HG03432 (cell line): ENCODE data around the gene CREB5.
A peak's percentile ranks its signal among the peaks of the same experiment; 100 is the strongest.

ENCODE experiments used
- ATAC-seq: cut with Tn5 transposase; IDR thresholded peaks from one replicate; pipeline ENCODE4 v1.9.1; 2021; ENCODE audit warnings: mild to moderate bottlenecking, moderate library complexity; ENCODE audit not compliant: unreplicated experiment

The CREB5 gene

GRCh38 chr7:28474282-28474638, 61.9 kb downstream of the CREB5 start:
- ATAC-seq, result no peak

DNA sequence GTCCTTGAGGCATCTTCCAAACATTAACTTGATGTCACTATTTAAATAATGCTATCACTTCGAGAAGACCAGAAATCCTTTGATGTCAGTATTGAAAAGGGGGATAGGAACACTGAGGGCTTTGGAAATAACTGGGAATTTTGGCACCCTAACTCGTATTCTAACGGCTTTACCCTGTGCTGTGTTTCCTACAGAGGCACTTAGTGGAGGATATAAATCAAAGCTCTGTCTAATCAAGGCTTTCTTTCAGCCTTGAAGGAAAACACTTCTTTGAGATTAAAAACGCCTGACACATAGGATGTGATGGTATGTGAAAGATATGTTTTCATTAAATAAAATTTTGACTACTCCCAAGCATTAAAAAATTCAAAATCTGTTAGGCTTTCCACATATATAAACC, 62.3 kb downstream of the CREB5 start:
- no peak for ATAC-seq

GRCh38 chr7:28477041-28477442, 64.7 kb downstream of the CREB5 start:
- ATAC-seq, result no peak

DNA sequence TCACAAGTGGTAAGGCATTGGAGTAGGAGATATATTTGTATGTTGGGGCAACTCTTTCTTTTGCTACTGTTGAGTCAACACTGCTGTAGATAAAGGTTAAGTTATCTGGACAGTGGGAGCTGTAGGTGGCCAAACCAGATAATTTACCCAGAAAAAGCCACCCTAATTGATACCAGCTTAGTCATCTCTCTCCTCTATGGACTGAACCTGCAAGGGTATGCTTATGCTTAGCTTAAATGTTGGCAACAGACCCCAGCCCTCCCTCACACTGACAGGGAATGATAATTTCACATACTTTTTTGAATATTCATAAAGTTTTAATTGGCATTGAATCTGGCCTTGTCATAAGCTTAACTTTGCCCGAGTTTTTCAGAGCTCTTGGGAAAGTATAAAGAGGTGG, 66.3 kb downstream of the CREB5 start:
- ATAC-seq, result no peak

GRCh38 chr7:28479507-28479947, 67.2 kb downstream of the CREB5 start:
- peak; percentile 86 for ATAC-seq

- no peak for ATAC-seq
Measured at GRCh38 chr7:28480595-28480994, 68.3 kb downstream of the CREB5 start.

DNA sequence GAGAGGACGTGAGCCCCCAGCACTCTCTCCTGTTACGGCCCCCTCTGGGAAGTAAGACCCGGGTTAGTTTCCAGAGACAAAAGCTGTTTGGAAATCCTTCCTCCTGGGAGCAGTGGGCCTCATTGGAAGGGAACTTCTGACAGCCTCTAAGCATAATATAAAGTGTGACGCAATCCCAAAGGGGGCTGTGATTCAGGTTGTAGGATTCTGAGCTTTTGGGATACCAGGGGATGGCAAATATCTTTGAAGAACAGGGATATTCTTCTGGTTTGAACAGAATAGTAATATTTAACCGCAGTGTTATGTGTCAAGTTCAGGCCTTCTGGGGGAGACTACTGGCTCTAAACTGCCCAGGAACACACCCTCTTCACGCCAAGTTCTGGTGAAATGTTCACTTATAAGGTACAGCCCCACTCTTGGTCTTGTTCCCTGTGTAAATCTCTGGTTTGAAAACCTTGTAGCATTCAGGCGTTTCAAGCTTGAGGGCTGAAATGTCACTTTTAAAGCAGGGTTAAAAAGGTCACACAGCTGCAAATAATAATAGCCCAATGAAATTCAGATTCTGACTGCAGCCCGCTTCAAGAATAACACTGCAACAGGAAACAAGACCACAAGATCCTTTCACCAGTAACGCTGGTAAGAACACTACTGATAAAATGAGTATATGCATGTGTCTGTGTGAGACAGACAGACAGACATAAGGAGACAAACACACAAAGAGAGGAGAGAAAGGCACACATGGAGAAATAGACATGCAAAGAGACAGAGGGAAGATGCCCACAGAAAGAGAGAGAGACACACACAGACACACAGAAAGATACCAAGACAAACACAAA, 69.0 kb downstream of the CREB5 start:
- peak; percentile 70 for ATAC-seq

GRCh38 chr7:28483112-28483511, 70.8 kb downstream of the CREB5 start:
- no peak for ATAC-seq

- no peak for ATAC-seq
Measured at GRCh38 chr7:28483908-28484605, 71.7 kb downstream of the CREB5 start.

GRCh38 chr7:28484606-28484935, 72.3 kb downstream of the CREB5 start:
- ATAC-seq, result no peak

DNA sequence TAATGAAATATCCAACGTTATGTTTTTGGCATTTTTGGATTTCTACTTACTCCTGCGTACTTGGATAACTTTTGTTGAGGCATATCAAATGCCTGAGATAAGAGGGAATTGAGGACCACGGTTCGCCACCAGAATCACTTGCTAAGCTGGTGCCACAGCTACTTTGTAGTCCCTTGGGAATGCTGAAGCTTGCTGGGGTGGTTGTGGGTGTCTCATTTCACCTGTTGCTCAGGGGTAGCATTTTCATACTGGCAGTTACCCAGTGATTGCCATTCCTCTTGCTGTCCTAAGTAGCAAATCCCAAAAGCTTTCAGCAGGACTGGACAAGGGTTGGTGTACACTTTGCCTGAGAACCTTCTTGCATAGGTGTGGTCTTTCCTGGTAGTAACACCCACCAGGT, 75.2 kb downstream of the CREB5 start:
- ATAC-seq, result no peak

GRCh38 chr7:28488061-28488791, 75.9 kb downstream of the CREB5 start:
- ATAC-seq, result no peak

DNA sequence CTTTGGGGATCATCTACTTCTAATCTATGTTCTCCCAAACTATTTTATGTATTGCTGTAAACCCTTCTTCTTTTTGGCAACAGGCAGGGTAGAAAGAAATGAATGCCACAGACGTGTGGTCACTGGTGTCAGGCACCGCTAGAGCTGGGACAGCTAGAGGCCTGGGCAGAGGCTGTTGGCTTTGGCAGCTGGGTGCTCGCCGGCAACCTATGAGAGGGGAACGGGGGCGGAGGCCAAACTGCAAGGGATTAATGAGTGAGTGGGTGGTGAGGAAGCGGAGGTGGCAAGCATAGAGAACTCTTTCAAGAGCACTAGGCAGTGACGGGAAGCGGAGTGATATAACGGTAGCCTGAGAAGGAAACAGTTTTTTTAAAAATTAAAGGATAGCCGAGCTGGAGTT, 78.5 kb downstream of the CREB5 start:
- no peak for ATAC-seq

DNA sequence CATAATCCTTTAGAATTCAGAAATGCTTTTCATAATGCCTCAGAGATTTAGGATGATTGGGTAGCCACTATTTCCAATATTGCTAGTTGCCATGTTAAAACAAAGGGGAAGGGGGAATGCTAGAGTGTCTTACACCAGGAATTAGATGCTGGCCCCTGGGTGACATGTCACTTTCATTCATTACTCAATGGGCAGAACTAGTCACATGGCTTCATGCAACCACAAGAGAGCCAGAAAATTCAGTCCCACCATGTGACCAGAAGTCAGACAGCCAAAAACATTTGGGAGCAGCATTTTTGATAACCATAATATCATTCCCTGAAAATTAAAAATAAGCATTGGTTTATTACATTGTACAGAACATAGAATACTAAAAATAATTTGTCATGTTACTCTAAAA, 81.2 kb downstream of the CREB5 start:
- ATAC-seq, result no peak

GRCh38 chr7:28497009-28497408, 84.7 kb downstream of the CREB5 start:
- no peak for ATAC-seq

GRCh38 chr7:28498636-28499035, 86.3 kb downstream of the CREB5 start:
- ATAC-seq, result no peak

DNA sequence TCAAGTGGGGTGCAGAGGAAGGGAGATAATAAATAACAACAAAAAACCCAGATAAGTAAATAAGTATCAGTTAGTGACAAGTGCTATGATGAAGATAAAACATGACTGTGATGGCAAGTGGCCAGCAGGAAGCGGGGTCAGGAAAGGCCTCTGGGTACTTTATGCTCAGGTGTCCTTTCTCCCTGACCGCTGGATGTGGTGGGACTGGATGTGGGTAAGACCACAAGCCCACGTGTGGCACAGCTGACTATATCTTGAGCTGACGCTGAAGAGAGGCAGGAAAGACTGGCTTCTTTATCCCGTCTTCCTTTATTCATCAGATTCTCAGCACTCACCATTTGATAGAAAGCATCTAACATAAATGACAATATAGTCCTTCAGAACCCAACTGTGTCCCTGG, 87.8 kb downstream of the CREB5 start:
- no peak for ATAC-seq

GRCh38 chr7:28502408-28502807, 90.1 kb downstream of the CREB5 start:
- no peak for ATAC-seq

- no peak for ATAC-seq
Measured at GRCh38 chr7:28503396-28503795, 91.1 kb downstream of the CREB5 start.

- ATAC-seq, result no peak
Measured at GRCh38 chr7:28505014-28505413, 92.7 kb downstream of the CREB5 start.

- ATAC-seq, result no peak
Measured at GRCh38 chr7:28505867-28506266, 93.5 kb downstream of the CREB5 start.
